ENCODE results near the gene THPO. TPM values are rescaled to one million over a fixed set of nuclear protein-coding genes. Genes with fewer than 3 reads are reported as not detected.

Gene THPO
- total RNA-seq, 2 donors from 2014 or later = 0.71 to 1.1 TPM

GRCh38 chr3:184322731-184323487 is 55.1 kb downstream of the THPO start:
- peak; percentile 87 for DNase-seq (ENCODE audit: low spot score)
- intact Hi-C loops (cut with DNase I) = no loop called here

Other genes starting within 250 kb of the THPO start
- 10 to 100 TPM; 23.3 to 26.4 TPM for gene EIF2B5, start 242.8 kb downstream of the THPO start, total RNA-seq
- 10 to 100 TPM; 67.3 to 70.7 TPM for gene DVL3, start 222.8 kb downstream of the THPO start, total RNA-seq
- gene AP2M1, start 203.4 kb downstream of the THPO start, total RNA-seq = 100 to 1,000 TPM; 324 to 365 TPM
- 10 to 100 TPM; 38.9 to 48.8 TPM for gene ABCF3, start 192.0 kb downstream of the THPO start, total RNA-seq
- gene VWA5B2, start 148.6 kb downstream of the THPO start, total RNA-seq = under 1 TPM in 1 of 2 donors, not detected in 1; 0.38 TPM
- 10 to 100 TPM; 26.8 to 28.6 TPM for gene ALG3, start 129.2 kb downstream of the THPO start, total RNA-seq
- gene EEF1AKMT4, start 128.5 kb downstream of the THPO start, total RNA-seq = 1 to 10 TPM; 1.3 to 2.5 TPM
- gene CAMK2N2, start 116.7 kb downstream of the THPO start, total RNA-seq = under 1 TPM in 1 of 2 donors, not detected in 1; 0.24 TPM
- not detected for gene ECE2, start 102.2 kb downstream of the THPO start, total RNA-seq
- gene PSMD2, start 79.0 kb downstream of the THPO start, total RNA-seq = 100 to 1,000 TPM; 128 to 163 TPM
- 100 to 1,000 TPM; 273 to 325 TPM for gene EIF4G1, start 63.6 kb downstream of the THPO start, total RNA-seq
- 10 to 100 TPM; 30.4 to 37.4 TPM for gene FAM131A, start 40.6 kb downstream of the THPO start, total RNA-seq
- 1 to 10 TPM; 3.7 to 4.0 TPM for gene CLCN2, start 16.6 kb downstream of the THPO start, total RNA-seq
- 10 to 100 TPM; 39.1 to 42.7 TPM for gene POLR2H, start 16.5 kb downstream of the THPO start, total RNA-seq
- 10 to 100 TPM; 18.6 to 32.6 TPM for gene CHRD, start 1.8 kb upstream of the THPO start, total RNA-seq
- 10 to 100 TPM in 1 of 2 donors, 1 to 10 TPM in 1; 6.9 to 10.8 TPM for gene EPHB3, start 183.6 kb upstream of the THPO start, total RNA-seq